ENCODE results near the gene PAFAH2.

Gene PAFAH2

GRCh38 chr1:25912076-25912831 is 85.6 kb downstream of the PAFAH2 start:
- no peak for DNase-seq (ENCODE audit: low read depth in 1 of 2, low spot score in 1 of 2)
- Histone ChIP-seq H3K4me3 (replicated peaks; ENCODE audit: insufficient read depth, low read length) (no peak overlapping the region), H3K27me3 (ENCODE audit: insufficient read depth, poor library complexity, severe bottlenecking) (no peaks in the 10 kb centered on the region), H3K27ac (replicated peaks) (no peak overlapping the region)
- no peak for TF ChIP-seq GABPA (IDR thresholded peaks at IDR 0.05; ENCODE audit: low read depth)
- TF ChIP-seq CTCF (IDR thresholded peaks at IDR 0.05; ENCODE audit: insufficient read depth, low read length): no peak
- TF ChIP-seq REST (IDR thresholded peaks at IDR 0.05; ENCODE audit: insufficient replicate concordance, low read depth): no peak

DNA sequence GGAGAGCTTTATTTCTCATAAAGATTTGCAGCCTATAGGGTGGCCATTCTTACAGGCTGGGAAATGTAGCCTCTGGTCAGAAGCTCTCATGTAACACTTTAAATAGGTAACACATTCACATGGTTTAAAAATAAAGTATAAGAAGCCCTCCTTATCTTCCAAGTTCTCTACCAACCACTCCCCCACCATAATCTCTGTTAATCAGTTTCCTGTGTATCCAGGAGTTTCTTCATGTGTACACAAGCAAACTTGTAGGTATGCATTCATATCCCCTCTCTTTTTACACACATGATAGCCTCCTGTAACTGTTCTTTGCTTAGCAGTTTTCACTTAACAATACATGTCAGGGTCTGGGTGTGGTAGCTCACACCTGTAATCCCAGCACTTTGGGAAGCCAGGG is 86.7 kb downstream of the PAFAH2 start:
- no peaks in the 10 kb centered on the region for H3K27me3 ChIP-seq (ENCODE audit: insufficient read depth, poor library complexity, severe bottlenecking)
- no peak overlapping the region for H3K4me3 ChIP-seq (replicated peaks; ENCODE audit: insufficient read depth, low read length)
- no peak overlapping the region for H3K27ac ChIP-seq (replicated peaks)
- no peak for DNase-seq (ENCODE audit: low read depth in 1 of 2, low spot score in 1 of 2)
- TF ChIP-seq SPI1 (IDR thresholded peaks at IDR 0.05; ENCODE audit: borderline replicate concordance, low read depth) (no peak), REST (IDR thresholded peaks at IDR 0.05; ENCODE audit: insufficient replicate concordance, low read depth) (no peak), GABPA (IDR thresholded peaks at IDR 0.05; ENCODE audit: low read depth) (no peak), CTCF (IDR thresholded peaks at IDR 0.05; ENCODE audit: insufficient read depth, low read length) (no peak), POLR2AphosphoS5 (IDR thresholded peaks at IDR 0.05; ENCODE audit: low read depth) (no peak)

Measured in HL-60 (cell line).